Limb (tissue), 2 donors: ENCODE data around the gene CHID1.

ENCODE experiments used
- DNase-seq, 2 donors: peaks; one replicate each; pipeline ENCODE4 v3.0.0-alpha.2; 2016; ENCODE audit errors: extremely low spot score in 2 of 2

The CHID1 gene

DNA sequence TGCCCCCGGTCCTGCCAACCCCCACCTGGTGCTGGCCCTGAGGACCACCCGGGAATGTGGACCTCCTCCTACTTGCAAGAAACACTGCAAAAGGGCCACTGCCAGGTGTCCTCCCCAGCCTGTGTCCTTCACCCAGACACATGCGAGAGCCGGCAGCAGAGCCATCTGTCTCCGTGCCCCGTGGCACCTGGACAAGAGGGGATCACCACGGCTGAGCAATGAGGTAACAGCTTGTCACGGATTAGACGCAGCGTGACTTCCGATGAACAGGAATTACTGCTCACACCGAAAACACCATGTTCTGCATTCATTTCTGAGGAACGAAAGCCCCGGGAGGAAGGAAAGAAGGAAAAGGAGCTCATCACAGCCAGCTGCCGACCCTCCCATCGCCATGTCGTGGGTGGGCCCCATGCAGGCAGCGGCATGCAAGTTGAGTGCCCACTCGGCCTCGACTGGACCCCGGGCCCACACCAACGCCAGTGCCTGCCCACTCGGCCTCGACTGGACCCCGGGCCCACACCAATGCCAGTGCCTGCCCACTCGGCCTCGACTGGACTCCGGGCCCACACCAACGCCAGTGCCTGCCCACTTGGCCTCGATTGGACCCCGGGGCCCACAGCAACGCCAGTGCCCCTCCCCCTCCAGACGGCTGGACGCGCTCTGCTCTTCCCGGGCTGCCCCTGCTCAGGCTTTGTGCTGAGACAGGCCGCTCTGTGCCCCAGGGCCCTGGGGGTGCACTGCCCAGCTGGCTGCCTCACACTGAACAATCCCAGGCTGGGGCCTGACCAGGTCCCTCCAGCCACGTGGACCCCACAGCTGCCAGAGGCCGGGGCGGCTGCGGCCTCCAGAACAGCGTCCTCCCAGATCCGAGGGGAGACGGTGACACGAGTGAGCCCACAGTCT lies 22.0 kb downstream of the CHID1 start:
- DNase-seq: no peak

GRCh38 chr11:887589-887988 lies 23.0 kb downstream of the CHID1 start:
- DNase-seq: no peak

DNA sequence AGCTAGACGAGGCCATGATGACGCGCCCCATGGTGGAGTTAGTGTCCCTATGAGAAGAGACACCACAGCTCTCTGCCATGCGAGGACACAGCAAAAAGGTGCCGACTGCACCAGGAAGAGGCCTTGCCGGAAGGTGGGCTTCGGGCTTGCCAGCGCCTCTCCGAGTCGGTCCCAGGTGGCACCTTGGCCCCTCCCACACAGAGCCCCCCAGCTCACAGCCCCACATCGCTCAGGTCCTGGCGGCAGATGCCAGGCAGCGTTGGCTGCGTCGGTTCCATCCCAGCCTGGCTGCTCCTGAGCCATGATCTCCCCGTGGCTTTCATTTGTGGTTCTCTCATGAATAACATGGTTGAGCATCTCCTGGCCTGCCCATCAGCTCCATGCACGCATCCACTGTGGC lies 24.0 kb downstream of the CHID1 start:
- no peak for DNase-seq

GRCh38 chr11:884578-885070 lies 26.0 kb downstream of the CHID1 start:
- no peak for DNase-seq

- DNase-seq: no peak
These were observed 27.1 kb downstream of the CHID1 start for GRCh38 chr11:883527-883926.

DNA sequence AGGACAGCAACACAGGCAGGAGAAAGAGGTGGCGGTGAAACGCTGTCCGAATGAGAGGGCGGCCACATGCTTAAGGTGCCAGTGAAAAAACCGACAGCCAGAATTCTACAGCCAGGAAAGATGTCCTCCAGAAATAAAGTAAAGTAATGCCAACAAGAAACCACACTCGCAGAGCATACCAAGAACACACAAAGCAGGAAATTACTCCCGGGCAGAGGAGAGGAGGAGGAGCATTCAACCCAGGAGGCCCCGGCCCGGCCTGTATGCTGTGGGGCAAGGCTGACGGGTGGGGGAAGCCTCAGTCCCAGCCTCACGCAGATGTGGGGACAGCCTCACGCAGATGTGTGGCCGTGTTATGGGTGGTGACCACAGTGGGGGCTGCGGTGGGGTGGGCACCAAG lies 28.0 kb downstream of the CHID1 start:
- no peak for DNase-seq

DNA sequence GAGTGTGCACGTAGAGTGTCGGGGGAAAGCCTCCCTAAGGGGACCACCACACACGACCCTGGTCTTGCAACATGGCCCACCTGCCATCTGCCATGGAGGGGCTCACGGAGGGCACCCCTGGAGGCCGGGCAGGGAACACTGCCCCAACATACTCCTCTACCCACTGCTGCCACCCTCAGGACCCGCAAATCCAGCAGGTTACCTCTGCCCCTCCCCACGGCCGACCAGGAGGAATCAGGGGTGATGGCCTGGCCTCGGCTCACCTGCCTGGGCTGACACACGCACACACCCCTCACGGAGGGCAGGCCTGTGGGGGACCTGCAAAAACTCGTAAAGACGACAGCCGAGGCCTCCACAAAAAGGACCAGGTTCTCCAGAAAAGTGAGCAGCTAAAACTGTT lies 30.2 kb downstream of the CHID1 start:
- no peak for DNase-seq

- DNase-seq: no peak
These were observed 33.0 kb downstream of the CHID1 start for GRCh38 chr11:877565-877964.

GRCh38 chr11:876545-876944 lies 34.1 kb downstream of the CHID1 start:
- no peak for DNase-seq

DNA sequence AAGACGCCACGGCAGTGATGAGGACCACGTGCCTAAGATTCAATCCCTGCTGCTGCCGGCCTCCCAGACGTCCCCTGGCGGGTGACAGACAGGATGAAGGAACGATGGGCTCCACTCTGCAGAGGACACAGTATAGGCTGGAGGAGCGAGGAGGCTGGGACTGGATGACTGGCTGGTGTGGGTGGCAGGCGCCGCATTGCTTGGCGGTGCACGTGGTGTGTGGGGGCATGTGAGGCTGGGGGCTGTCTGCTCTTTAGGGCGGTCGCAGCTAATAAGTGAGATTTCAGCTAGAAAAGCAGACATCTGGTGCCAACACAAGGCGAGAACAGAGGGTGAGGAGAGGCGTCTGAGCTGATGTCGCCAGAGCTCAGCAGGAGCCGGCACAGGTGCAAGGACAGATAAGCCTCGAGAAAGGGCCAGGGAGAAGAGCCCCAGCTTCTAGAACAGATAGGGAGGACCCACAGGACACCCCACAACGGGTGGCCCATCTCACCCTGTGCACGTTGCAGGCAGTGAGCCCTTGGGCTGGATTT lies 34.8 kb downstream of the CHID1 start:
- DNase-seq: no peak

DNA sequence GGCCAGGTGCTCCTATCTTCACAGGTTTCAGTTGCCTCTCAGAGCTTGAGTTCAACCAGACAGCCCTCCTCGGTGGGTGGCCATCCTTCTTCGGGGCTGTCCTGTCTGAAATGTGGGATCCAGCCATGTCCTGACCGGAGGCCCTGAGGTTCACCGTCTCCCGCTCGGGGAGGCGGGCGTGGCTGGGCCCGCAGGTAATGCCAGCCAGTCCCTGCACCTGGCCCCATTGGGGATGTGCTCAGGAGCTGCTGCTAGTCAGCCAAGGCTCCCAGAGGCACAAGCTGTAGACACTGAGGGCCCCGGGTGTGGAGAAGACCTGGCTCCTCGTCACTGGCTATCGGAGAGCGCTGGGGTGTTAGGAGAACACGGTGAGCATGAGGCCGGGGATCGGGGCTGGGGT lies 35.4 kb downstream of the CHID1 start:
- DNase-seq: no peak

- no peak for DNase-seq
These were observed 36.9 kb downstream of the CHID1 start for GRCh38 chr11:873706-874105.

- DNase-seq: no peak
These were observed 37.8 kb downstream of the CHID1 start for GRCh38 chr11:872799-873198.

- no peak for DNase-seq
These were observed 39.1 kb downstream of the CHID1 start for GRCh38 chr11:871472-871871.

GRCh38 chr11:870418-870817 lies 40.2 kb downstream of the CHID1 start:
- DNase-seq: no peak

DNA sequence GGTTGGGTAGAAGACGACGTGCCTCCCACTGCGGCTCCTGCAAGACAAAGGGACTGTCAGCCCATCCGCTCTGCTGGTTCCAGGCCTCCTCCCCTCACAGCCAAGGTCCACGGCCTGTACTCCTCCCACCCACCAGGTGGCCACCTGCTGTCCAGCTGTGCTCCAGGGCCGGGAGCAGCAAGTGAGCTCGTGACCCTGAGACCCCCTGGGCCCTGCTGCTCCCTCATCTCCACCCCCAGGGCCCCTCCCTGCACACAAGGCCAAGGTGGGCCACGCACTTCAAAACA lies 40.5 kb downstream of the CHID1 start:
- DNase-seq: no peak

GRCh38 chr11:869399-870126 lies 41.0 kb downstream of the CHID1 start:
- no peak for DNase-seq

- no peak for DNase-seq
These were observed 41.8 kb downstream of the CHID1 start for GRCh38 chr11:868802-869201.

DNA sequence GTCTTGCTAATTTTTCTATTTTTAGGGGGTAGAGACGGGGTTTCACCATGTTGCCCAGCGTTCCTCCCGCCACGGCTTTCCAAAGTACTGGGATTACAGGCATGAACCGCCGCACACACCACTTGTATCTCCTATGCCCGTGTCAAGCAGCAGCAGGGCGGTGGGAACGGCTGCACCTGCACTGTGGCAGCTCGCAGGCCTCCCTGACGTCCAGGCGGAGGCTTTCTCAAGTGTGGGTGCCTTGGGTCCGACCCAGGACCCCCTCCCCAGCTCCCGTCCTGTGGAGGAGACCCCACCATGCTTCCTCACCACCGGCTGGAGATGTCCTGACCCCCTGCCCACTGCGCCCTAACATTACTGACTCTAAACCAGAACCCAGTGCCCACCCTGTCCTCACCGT lies 42.2 kb downstream of the CHID1 start:
- no peak for DNase-seq

DNA sequence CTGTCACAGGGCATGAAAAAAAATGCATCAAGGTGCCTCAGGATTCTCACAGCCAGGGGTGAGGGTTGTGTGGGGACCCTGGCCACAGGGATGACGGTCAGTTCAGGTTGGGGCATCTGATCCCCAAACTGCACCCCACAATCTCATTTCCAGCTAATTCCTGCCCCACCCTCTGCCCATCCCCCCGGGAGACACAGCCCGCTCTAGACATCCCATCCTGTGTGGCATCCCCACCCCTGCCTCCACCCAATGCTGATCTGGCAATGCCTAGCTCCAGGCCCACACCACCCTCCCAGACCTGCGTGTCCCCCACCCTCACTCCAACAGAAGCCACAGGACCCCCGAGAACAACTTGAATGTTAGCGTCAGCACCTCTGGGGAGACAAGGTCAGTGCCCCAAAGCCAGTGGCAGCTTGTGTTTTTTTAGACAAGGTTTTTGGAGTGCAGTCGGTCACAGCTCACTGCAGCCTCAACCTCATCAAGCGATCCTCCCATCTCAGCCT lies 42.7 kb downstream of the CHID1 start:
- no peak for DNase-seq

DNA sequence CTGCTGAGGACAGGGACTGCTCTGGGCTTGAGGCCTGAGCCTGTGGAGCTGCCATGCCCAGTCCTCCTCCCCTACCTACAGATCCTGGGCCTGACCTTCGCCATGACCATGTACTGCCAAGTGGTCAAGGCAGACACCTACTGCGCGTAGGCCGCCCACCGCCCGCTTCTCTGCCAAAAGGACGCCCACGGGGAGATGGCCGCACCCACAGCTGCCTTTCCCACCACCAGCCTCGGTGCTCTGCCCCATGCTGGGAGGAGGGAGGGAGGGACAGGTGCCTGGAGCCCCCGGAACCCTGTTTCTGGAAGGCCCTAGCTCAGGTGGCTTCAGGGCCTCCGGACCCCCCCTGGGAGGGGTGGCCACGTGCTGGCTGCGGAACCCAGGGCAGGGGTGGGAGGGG lies 44.1 kb downstream of the CHID1 start:
- DNase-seq: no peak
